GM12874 (cell line): ENCODE results near the gene UCP1.
A peak's percentile ranks its signal among the peaks of the same experiment; 100 is the strongest.

Source experiments
- TF ChIP-seq, protein P1 (sequence below): IDR thresholded peaks from 2 replicates; pipeline ENCODE4 v1.5.1; 2011; ENCODE audit warnings: low read depth, mild to moderate bottlenecking, control low read depth, low read length, moderate library complexity; ENCODE audit not compliant: insufficient read depth

The UCP1 gene

DNA sequence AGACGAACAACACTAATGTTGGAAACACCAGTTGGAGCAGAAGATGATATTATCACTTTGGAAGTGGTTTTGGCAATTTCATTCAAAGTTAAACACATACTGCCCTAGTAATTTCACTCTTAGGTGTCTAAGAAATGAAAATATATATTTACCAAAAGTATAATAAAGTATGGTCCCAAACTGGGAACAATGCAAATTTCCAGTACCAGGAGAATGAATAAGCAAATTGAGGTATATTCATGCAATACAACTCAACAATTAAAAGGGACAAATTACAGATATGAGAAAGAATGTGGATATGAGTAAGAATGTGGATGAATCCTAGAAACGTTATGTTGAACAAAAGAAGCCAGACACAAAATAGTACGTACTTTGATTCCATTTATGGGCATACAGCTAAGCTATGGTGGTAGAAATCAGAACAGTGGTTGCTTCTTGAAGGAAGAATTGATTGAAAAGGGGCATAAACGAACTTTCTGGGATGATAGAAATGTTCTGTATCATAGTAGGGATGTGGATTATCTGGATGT, 34.7 kb downstream of the UCP1 start:
- TF ChIP-seq, protein P1, sequence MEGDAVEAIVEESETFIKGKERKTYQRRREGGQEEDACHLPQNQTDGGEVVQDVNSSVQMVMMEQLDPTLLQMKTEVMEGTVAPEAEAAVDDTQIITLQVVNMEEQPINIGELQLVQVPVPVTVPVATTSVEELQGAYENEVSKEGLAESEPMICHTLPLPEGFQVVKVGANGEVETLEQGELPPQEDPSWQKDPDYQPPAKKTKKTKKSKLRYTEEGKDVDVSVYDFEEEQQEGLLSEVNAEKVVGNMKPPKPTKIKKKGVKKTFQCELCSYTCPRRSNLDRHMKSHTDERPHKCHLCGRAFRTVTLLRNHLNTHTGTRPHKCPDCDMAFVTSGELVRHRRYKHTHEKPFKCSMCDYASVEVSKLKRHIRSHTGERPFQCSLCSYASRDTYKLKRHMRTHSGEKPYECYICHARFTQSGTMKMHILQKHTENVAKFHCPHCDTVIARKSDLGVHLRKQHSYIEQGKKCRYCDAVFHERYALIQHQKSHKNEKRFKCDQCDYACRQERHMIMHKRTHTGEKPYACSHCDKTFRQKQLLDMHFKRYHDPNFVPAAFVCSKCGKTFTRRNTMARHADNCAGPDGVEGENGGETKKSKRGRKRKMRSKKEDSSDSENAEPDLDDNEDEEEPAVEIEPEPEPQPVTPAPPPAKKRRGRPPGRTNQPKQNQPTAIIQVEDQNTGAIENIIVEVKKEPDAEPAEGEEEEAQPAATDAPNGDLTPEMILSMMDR: no peak

DNA sequence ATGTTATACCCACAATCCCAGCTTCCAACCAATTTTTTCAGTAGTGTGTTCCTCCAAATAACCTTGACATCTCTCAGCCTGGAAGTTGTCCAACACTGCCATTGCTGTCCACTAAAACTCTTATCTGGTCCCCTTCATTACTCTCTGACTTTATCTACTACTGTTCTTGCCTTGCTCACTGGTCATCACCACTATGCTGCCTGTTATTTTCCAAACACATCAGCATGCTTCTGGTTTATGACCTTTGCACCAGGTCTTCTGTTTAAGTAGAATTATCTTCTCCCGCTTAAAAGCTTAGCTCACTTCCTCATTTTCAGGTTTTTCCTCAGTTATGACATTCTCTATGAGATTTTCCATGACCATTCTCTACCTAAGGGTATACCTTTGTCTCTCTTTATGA, 39.3 kb downstream of the UCP1 start:
- TF ChIP-seq, protein P1: no peak

DNA sequence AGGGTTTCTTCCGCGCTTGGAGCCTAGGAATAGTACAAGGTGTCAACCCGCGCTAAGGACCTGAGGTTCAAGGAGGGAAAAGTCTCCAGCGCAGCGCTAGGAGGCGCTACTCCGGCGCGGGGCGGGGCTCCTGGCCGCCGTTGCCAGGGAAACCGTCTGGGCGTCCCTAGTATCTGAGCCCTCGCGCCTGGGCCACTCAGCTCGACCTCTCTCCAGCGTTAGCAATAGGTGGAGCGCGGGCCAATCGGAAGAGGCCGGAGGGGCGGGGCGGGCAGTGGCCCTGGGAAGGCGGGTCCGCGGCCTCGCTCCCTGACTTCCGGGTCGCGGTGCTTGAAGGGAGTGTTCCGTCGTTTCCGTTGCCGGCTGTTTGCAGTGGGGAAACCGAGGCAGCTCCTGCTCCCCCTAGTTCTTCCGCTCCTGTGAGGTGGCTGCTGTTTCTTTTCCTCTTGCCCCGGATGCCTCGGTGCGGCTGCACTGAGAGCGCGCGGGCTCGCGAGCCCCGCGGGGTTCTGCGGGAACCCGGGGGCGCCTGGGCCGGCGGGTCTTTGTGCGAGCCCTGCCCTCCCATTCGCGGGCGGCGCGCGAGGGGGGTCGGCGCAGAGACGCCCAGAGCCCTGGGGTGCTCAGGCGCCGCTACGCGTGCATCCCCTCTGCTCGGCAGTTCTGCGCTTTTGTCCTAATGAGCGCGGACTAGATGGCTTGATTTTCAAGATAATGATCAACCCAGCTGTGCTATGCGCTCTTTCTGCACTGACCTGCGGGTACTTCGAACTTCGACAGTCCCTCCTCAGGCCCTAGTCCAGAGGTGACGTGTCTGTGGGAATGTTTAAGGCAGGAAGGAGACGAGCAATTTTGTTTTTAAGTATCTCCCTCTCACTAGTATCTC, 44.7 kb downstream of the UCP1 start, which contains the start of gene ELMOD2:
TSS of gene ELMOD2 (plus strand) at position 312 of the 886 bp plus-strand sequence. CDS start 1,261 bp downstream, outside the sequence.
- TF ChIP-seq, protein P1: peak; percentile 97

DNA sequence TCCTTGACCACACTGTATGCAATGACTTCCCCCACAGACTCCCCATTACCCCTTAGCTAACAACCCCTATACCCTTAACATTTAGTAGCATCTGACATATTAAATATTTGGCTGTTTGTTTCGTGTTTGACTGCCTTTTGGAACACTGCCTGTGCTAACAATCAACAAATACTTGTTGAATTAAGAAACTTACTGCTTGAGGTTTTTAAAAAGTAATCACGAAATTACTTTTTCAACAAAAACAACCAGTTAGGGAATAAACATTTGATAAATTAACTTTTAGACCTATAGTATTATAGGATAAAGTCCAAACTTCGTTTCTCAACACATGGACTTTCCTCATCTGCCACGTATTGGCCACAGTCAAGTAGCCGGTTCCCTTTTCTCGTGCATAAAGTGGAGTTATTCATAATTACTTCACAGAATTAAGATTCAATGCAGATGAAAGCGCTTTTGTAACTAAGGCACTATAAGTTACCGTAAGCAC, 45.3 kb downstream of the UCP1 start:
- TF ChIP-seq, protein P1: no peak

DNA sequence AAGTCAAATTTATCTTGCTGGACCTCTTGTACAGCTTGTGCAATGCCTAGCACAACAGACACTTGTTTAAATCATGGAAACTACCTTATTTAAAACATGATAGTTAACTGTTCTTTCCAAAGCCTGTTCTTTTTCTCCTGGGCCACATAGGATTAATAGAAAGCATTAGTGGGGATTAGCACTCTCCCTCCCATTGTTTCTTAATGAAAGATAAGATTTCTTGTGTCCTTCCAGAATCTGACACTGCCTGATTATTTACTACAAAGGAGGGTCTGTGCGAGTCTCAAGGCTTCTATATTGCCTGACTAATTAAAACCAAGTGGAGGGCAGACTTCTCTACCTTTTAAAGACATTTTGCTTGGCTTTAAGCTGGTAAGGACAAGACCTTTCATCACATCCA, 53.3 kb downstream of the UCP1 start:
- TF ChIP-seq, protein P1: no peak
